DMS53 (cell line): ENCODE results near the gene BLOC1S2.
"Not testable (repeated sequence)": the region's sequence is repeated elsewhere in the genome, so short reads cannot be mapped to it uniquely, and the experiment has no call there.

Experiments
- DNase-seq: peaks from one replicate; lab custom pipeline; 2025; lab: John Stamatoyannopoulos, UW

The BLOC1S2 gene

DNA sequence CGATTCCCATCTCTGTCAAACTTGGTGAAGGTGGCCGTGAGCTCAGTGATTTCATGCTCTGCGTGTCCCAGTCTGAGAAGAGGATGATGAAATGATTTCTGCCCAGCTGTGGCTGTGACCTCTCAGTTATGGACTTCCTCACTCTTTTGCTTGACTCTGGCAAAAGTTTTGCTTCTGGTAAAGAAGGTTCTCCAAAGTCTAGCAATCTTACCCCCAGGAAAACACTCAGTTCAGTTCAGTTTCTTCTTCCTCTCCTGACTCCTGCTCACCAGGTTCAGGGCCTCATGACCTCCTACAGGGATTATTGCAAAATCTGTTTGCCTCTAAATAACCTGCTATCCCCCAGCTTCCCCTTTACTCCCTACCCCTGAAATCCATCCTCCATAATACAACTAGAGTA is 4.9 kb upstream of the BLOC1S2 start:
- no peak for DNase-seq

- no peak for DNase-seq
These were observed 3.2 kb upstream of the BLOC1S2 start for GRCh38 chr10:100289641-100290040.

DNA sequence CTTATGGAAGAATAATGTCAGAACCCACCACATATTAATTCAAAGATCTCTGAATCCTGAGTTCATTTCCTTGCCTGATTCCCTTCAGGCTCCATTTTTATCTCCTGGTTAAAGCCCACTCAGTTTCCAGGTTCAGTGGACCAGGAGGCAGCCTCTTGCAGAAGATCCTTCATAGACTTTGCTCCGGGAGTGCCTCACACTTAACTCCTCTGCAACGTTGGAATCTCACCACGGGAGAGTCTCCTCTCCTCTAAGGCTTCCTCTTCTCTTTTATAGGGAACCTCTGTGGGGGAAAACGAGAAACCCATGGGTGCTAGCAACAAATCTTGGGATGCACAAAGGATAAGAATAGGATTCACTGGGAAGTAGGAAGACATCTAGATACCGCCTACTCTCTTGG is 1.7 kb upstream of the BLOC1S2 start:
- DNase-seq: no peak

- no peak for DNase-seq
These were observed 1.3 kb upstream of the BLOC1S2 start for GRCh38 chr10:100287756-100288155.

GRCh38 chr10:100285326-100285725 is 1.2 kb downstream of the BLOC1S2 start:
- DNase-seq: not testable (repeated sequence)

GRCh38 chr10:100282907-100283306 is 3.6 kb downstream of the BLOC1S2 start:
- DNase-seq: no peak

GRCh38 chr10:100276971-100277370 is 9.5 kb downstream of the BLOC1S2 start:
- DNase-seq: not testable (repeated sequence)

GRCh38 chr10:100267239-100268104 is 19.0 kb downstream of the BLOC1S2 start, which contains the start of gene CWF19L1:
Gene CWF19L1 (minus strand): TSS chr10:100267638. CDS start chr10:100267593, 45 bp downstream.
- peak; percentile 93 for DNase-seq

DNA sequence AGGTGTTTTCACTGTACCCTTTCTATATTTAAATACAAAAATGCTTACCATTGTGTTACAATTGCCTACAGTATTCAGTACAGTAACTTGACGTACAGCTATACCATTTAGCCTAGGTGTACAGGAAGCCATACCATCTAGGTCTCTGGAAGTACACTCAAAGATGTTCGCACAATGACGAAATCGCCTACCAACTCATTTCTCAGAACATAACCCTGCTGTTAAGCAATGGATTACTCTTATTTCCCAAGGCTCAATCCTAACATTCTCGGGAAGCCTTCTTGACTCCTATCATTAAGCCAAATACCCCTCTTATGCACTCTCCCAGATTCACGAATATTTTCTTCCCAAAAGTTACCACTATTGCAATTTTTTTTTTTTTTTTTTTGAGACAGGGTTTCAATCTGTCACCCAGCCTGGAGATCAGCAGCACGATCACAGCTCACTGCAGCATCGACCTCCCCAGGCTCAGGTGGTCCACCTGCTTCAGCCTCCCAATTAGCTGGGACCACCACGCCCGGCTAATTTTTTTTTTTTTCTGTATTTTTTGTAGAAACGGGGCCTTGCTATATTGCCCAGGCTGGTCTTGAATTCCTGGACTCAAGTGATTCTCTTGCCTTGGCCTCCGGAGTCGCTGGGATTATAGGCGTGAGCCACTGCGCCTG is 20.5 kb downstream of the BLOC1S2 start:
- no peak for DNase-seq

GRCh38 chr10:100254191-100254590 is 32.3 kb downstream of the BLOC1S2 start:
- no peak for DNase-seq

DNA sequence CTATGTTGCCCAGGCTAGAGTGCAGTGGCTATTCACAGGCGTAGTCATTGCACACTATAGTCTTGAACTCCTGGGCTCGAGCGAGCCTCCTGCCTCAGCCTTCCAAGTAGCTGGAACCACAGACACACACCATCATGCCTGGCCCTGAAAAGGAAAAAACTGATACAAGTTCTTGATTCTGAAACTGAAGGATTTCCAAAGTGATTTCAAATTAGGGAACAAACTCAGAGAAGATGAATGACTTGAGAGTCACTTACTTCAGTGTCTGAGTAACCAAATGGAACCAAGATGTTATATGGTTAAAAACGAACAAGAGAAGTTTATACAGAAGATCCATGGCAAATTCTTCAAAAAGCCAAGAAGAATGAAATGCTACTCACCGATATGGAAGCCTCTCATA is 33.4 kb downstream of the BLOC1S2 start:
- DNase-seq: no peak

GRCh38 chr10:100248820-100249219 is 37.7 kb downstream of the BLOC1S2 start:
- no peak for DNase-seq

- no peak for DNase-seq
These were observed 40.8 kb downstream of the BLOC1S2 start for GRCh38 chr10:100245484-100246220.

DNA sequence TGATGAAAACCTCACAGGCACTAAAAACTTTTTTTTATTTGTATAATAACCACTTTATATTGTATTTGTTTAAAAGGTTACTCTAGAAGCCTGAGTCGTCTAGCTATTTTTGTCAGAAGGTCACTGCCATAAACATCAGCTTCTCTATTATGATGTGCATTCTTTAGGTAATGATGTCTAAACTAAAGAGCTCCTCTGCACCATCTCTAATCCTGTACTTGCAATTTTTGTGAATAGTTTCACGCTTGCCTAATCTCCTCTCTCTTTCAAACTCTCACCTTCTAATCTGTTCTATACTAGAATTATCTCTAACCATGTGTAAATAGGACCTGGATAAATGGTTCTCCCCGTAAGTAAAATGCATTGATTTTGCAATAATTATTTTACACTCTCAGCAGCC is 46.6 kb downstream of the BLOC1S2 start:
- DNase-seq: no peak

- DNase-seq: no peak
These were observed 48.1 kb downstream of the BLOC1S2 start for GRCh38 chr10:100238429-100238828.

DNA sequence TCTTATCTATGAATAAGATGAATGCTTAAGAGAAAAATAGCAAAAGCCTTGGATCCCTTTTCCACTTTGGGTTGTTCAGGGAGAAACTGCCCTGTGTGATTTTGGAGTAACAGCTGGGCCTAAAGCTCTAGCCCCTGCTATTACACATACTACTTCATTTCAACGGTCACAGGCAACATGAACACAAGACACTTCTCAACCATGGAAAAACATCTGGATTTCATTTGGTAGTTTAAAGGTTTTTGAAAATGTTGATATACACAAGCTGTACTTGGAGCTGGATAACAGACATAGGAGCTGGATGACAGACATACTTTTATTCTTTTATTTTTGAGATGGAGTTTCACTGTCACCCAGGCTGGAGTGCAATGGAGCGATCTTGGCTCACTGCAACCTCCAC is 54.4 kb downstream of the BLOC1S2 start:
- no peak for DNase-seq

DNA sequence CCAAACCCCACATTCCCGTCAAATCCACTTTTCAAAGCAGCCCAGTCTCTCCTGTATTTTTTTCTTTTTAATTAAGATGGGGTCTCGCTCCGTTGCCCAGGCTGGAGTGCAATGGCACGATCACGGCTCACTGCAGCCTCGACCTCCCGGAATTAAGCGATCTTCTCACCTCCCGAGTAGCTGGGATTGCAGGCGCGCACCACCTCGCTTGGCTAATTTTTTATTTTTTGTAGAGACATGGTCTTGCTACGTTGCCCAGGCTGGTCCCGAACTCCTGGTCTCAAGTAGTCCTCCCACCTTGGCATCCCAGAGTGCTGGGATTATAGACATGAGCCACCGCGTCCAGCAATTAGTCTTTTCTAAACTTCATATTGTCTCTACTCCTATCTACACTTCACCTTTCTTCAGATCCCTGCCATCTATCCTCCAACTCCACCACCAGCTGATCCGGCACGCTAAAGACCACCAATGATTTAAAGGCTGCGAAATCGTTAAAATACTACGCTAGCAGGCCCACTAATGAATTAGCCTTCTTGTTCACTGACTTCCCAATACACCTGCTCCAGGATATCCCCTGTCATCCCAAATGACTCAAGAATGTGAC is 56.6 kb downstream of the BLOC1S2 start:
- no peak for DNase-seq

DNA sequence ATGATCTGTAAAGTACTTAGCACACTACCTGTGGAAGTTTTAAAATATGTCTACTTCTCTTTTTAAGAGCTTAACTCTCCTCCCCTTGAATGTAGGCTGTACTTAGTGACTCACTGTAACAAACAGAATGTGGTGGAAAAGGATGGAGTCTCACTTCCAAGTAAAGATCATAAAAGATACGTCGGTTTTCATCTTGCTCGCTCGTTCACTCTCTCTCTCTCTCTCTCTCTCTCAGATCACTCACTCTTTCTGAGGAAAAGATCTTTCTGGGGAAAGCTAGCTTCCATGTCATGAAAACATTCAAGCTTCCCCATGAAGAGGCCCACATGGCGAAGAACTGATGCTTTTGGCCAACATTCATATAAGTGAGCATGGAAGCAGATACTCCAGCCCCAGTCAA is 62.6 kb downstream of the BLOC1S2 start:
- DNase-seq: no peak
